GM06990 (cell line): ENCODE results near the gene OR5P2.
"Not testable (repeated sequence)": the region's sequence is repeated elsewhere in the genome, so short reads cannot be mapped to it uniquely, and the experiment has no call there.

Experiments used
- DNase-seq: peaks from one replicate; pipeline ENCODE4 v3.0.0-alpha.2; 2011; ENCODE audit not compliant: insufficient read length; ENCODE audit errors: extremely low read depth
- H3K27me3 ChIP-seq: replicated peaks from 2 replicates; pipeline ENCODE4 v1.6.0; 2011; ENCODE audit warnings: low read length; ENCODE audit not compliant: control insufficient read depth, insufficient read depth
- H3K36me3 ChIP-seq: 2 replicates; pipeline ENCODE4 v1.5.1; 2011; ENCODE audit warnings: low read length; ENCODE audit not compliant: control insufficient read depth, insufficient read depth
- H3K4me3 ChIP-seq: replicated peaks from 2 replicates; pipeline ENCODE4 v1.5.1; 2011; ENCODE audit warnings: low read depth, mild to moderate bottlenecking, control low read depth, low read length
- CTCF ChIP-seq: IDR thresholded peaks from 2 replicates; pipeline ENCODE4 v1.5.1; 2011; ENCODE audit warnings: low read length, control low read depth, mild to moderate bottlenecking, inconsistent platforms; ENCODE audit not compliant: insufficient read depth, poor library complexity, severe bottlenecking

Gene OR5P2

GRCh38 chr11:7787239-7787638 lies 9.5 kb downstream of the OR5P2 start:
- H3K4me3 ChIP-seq, result no peak overlapping the region
- DNase-seq, result peak; percentile 13
- no peak for TF ChIP-seq CTCF
- H3K27me3 ChIP-seq, result no peaks in the 10 kb centered on the region
- no peaks in the 10 kb centered on the region for H3K36me3 ChIP-seq

- no peak for DNase-seq
- no peak for TF ChIP-seq CTCF
- Histone ChIP-seq H3K36me3 (no peaks in the 10 kb centered on the region), H3K4me3 (no peak overlapping the region), H3K27me3 (no peaks in the 10 kb centered on the region; the same call in 1 of the 2 replicates)
Measured at GRCh38 chr11:7775689-7776088, 21.1 kb downstream of the OR5P2 start.

- not testable (repeated sequence) for DNase-seq, H3K36me3 ChIP-seq, H3K4me3 ChIP-seq, H3K27me3 ChIP-seq
Measured at GRCh38 chr11:7764301-7764700, 32.4 kb downstream of the OR5P2 start.

GRCh38 chr11:7759010-7759409 lies 37.7 kb downstream of the OR5P2 start:
- Histone ChIP-seq H3K36me3 (no peaks in the 10 kb centered on the region), H3K4me3 (no peak overlapping the region), H3K27me3 (no peaks in the 10 kb centered on the region)
- DNase-seq, result no peak
- TF ChIP-seq CTCF, result no peak

- H3K4me3 ChIP-seq, result no peak overlapping the region
- no peak for TF ChIP-seq CTCF
- no peaks in the 10 kb centered on the region for H3K27me3 ChIP-seq
- no peak for DNase-seq
- H3K36me3 ChIP-seq, result no peaks in the 10 kb centered on the region
Measured at GRCh38 chr11:7749456-7749855, 47.3 kb downstream of the OR5P2 start.
